Measurements from ENCODE around the gene CCDC15. TPM values are rescaled to one million over a fixed set of nuclear protein-coding genes. Genes with fewer than 3 reads are reported as not detected.
A peak's percentile ranks its signal among the peaks of the same experiment; 100 is the strongest.

CCDC15 gene, protein sequence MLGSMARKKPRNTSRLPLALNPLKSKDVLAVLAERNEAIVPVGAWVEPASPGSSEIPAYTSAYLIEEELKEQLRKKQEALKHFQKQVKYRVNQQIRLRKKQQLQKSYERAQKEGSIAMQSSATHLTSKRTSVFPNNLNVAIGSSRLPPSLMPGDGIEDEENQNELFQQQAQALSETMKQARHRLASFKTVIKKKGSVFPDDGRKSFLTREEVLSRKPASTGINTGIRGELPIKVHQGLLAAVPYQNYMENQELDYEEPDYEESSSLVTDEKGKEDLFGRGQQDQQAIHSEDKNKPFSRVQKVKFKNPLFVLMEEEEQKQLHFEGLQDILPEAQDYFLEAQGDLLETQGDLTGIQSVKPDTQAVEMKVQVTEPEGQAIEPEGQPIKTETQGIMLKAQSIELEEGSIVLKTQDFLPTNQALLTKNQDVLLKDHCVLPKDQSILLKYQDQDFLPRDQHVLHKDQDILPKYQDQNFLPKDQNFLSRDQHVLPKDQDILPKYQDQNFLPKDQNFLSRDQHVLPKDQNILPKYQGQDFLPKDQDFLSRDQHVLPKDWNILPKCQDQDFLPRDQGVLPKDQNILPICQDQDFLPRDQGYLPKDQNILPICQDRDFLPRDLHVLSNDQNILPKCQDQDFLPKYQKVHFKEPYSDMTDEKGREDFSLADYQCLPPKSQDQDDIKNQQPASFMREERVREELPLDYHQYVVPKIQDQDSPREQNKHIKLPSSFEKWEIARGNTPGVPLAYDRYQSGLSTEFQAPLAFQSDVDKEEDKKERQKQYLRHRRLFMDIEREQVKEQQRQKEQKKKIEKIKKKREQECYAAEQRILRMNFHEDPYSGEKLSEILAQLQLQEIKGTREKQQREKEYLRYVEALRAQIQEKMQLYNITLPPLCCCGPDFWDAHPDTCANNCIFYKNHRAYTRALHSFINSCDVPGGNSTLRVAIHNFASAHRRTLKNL
- 2.3 and 2.8 TPM in 2 replicates for total RNA-seq (2021)
- long read RNA-seq, partial matches to known transcripts: 12 of 25 reads
- long read RNA-seq, other reads (novel, unspliced or antisense): 13 of 25 reads

DNA sequence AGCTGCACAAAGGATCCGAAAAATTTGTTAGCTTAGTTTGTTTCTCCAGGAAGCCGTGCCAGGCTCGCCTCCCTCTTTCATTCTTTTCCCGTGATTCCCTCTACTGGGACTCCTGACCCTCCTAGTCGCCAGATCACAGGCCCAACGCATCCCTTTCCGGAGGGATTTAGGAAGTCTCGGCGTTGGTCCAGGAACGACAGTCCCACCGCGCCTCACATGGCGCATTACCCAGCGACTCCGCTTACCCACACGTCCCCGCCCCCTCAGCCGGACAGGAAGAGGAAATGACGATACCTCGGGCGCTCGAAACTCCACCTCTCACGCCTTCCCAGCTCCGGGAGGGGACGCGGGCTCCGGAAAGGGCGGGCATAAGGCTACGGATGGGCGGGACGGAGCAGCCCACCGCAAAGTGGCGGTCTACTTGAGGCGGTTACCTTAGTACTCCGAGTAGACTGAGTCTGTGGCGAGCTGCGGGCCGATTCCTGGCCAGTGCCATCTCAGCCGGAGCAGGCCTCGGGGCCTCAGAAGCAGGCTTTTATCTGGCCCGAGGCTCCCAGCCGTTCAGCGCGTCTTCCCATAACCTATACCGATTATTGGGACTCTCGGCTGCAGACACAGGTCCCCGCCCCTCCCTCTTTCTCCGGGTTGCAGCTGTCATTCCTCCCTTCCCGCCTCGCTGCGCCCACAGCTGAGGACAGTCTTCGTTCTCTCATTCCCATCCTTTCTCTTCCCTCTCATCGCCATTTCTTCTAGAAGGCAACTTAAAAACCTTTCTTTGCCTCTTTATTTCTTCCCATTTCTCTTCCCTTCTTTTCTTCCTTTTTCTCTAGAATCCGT lies at the start of gene CCDC15:
Gene CCDC15, plus strand, starts transcription at position 450 of the 837 bp plus-strand sequence. CDS start 531 bp downstream, outside the sequence.
- Mint-ChIP-seq H3K27ac (no peak within 1 kb of the TSS), H3K4me3 (no peak within 1 kb of the TSS), H3K27me3 (ENCODE audit: low read depth) (peaks cover 7% of the 10 kb centered on the region), H3K36me3 (ENCODE audit: insufficient read depth in 1 of 3, low read depth in 3 of 3) (no peaks in the 10 kb centered on the region; a peak in 1 of 7 replicates), H3K4me1 (no peaks in the 10 kb centered on the region), H3K9me3 (no peaks in the 10 kb centered on the region)
- no peak within 1 kb of the TSS for H2AK5ac ChIP-seq (ENCODE audit: insufficient read length, low read length)
- TF ChIP-seq, protein P1, sequence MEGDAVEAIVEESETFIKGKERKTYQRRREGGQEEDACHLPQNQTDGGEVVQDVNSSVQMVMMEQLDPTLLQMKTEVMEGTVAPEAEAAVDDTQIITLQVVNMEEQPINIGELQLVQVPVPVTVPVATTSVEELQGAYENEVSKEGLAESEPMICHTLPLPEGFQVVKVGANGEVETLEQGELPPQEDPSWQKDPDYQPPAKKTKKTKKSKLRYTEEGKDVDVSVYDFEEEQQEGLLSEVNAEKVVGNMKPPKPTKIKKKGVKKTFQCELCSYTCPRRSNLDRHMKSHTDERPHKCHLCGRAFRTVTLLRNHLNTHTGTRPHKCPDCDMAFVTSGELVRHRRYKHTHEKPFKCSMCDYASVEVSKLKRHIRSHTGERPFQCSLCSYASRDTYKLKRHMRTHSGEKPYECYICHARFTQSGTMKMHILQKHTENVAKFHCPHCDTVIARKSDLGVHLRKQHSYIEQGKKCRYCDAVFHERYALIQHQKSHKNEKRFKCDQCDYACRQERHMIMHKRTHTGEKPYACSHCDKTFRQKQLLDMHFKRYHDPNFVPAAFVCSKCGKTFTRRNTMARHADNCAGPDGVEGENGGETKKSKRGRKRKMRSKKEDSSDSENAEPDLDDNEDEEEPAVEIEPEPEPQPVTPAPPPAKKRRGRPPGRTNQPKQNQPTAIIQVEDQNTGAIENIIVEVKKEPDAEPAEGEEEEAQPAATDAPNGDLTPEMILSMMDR (conservative IDR thresholded peaks at IDR 0.05): no peak
- no peaks in the 10 kb centered on the region for H3K9me3 ChIP-seq (ENCODE audit: control insufficient read depth, low read depth, low read length)
- no peaks in the 10 kb centered on the region; the same call in 1 of the 2 replicates for H3K4me1 ChIP-seq (ENCODE audit: insufficient read depth, low read length)
- H3K56ac ChIP-seq (ENCODE audit: insufficient read length, low read depth, low read length): no peak within 1 kb of the TSS
- H3K14ac ChIP-seq (ENCODE audit: insufficient read depth, low read length): no peak within 1 kb of the TSS
- H4K8ac ChIP-seq (replicated peaks; ENCODE audit: insufficient read length, low read depth, low read length): no peak within 1 kb of the TSS
- no peaks in the 10 kb centered on the region for H3K79me2 ChIP-seq (ENCODE audit: insufficient read depth, low read length)
- peak; percentile 99 for DNase-seq
- H2BK20ac ChIP-seq (ENCODE audit: low read depth, low read length, poor library complexity, severe bottlenecking): no peak within 1 kb of the TSS
- WGBS (ENCODE audit: extremely low coverage, insufficient read length, low lambda C conversion rate): no CpG with 5 or more reads among the region's 54 CpGs
- no peak within 1 kb of the TSS for H3K23ac ChIP-seq (ENCODE audit: insufficient read length, low read depth, low read length)
- H2BK15ac ChIP-seq (ENCODE audit: low read depth, low read length): no peak within 1 kb of the TSS
- peak within 1 kb of the TSS; percentile 58 for H3K27ac ChIP-seq (ENCODE audit: insufficient read length, low read depth, low read length)
- no peaks in the 10 kb centered on the region for H4K20me1 ChIP-seq (ENCODE audit: control insufficient read depth, insufficient read depth, insufficient read length)
- H2BK12ac ChIP-seq (ENCODE audit: insufficient read length, low read depth, low read length): no peak within 1 kb of the TSS
- H3K27me3 ChIP-seq (ENCODE audit: insufficient read depth, low read length): no peaks in the 10 kb centered on the region
- no peak within 1 kb of the TSS for H2BK120ac ChIP-seq (ENCODE audit: low read depth, low read length, poor library complexity, severe bottlenecking)
- H3K79me1 ChIP-seq (ENCODE audit: insufficient read depth, low read depth, low read length, poor library complexity, severe bottlenecking): no peaks in the 10 kb centered on the region
- peaks cover 8% of the 10 kb centered on the region for H3K23me2 ChIP-seq (ENCODE audit: insufficient read length, low read depth, low read length, poor library complexity, severe bottlenecking)
- H3K18ac ChIP-seq (ENCODE audit: insufficient read length, low read depth, low read length): peak within 1 kb of the TSS; percentile 30
- no peak within 1 kb of the TSS for H4K5ac ChIP-seq (ENCODE audit: insufficient read length, low read depth, low read length)
- H3K4me2 ChIP-seq (ENCODE audit: insufficient read depth, insufficient read length, low read length): peak within 1 kb of the TSS; percentile 79
- peak within 1 kb of the TSS; percentile 68 for H3K9ac ChIP-seq (ENCODE audit: extremely low read depth, insufficient read length, low read length)
- H2AFZ ChIP-seq (ENCODE audit: low read length): peak within 1 kb of the TSS; percentile 44
- H3K4ac ChIP-seq (ENCODE audit: low read depth, low read length): no peak within 1 kb of the TSS; the same call in 1 of the 2 replicates
- H2BK5ac ChIP-seq (ENCODE audit: insufficient read length, low read length): no peak within 1 kb of the TSS
- no peak within 1 kb of the TSS for H3T11ph ChIP-seq (ENCODE audit: low read length)
- no peak within 1 kb of the TSS for H4K91ac ChIP-seq (ENCODE audit: insufficient read length, low read depth, low read length)
